ENCODE results near the gene CYTL1.

DNA sequence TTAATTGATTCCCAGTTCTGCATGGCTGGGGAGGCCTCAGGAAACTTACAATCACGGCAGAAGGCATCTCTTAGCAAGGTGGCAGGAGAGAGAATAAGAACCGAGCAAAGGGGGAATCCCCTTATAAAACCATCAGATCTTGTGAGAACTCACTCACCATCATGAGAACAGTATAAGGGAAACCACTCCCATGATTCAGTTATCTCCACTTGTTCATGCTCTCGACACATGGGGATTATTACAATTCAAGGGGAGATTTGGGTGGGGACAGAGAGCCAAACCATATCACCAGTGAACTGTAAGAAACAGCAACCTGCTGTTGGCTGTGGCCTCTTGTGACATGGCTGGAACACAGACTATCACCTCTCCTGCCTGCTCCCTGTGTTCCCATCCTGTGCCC, 7.1 kb upstream of the CYTL1 start:
- TF ChIP-seq, protein P1, sequence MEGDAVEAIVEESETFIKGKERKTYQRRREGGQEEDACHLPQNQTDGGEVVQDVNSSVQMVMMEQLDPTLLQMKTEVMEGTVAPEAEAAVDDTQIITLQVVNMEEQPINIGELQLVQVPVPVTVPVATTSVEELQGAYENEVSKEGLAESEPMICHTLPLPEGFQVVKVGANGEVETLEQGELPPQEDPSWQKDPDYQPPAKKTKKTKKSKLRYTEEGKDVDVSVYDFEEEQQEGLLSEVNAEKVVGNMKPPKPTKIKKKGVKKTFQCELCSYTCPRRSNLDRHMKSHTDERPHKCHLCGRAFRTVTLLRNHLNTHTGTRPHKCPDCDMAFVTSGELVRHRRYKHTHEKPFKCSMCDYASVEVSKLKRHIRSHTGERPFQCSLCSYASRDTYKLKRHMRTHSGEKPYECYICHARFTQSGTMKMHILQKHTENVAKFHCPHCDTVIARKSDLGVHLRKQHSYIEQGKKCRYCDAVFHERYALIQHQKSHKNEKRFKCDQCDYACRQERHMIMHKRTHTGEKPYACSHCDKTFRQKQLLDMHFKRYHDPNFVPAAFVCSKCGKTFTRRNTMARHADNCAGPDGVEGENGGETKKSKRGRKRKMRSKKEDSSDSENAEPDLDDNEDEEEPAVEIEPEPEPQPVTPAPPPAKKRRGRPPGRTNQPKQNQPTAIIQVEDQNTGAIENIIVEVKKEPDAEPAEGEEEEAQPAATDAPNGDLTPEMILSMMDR (IDR thresholded peaks at IDR 0.05): no peak
- TF ChIP-seq NFYB (CRISPR knock-in tag; conservative IDR thresholded peaks at IDR 0.05; ENCODE audit: low read depth): no peak
- TF ChIP-seq, protein P2, sequence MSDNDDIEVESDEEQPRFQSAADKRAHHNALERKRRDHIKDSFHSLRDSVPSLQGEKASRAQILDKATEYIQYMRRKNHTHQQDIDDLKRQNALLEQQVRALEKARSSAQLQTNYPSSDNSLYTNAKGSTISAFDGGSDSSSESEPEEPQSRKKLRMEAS (CRISPR knock-in tag; IDR thresholded peaks at IDR 0.05): no peak
- no peak for TF ChIP-seq TCF7 (CRISPR knock-in tag; IDR thresholded peaks at IDR 0.05; ENCODE audit: low read depth)
- no peak for TF ChIP-seq HMGA2 (CRISPR knock-in tag; IDR thresholded peaks at IDR 0.05)
- TF ChIP-seq, protein P3, sequence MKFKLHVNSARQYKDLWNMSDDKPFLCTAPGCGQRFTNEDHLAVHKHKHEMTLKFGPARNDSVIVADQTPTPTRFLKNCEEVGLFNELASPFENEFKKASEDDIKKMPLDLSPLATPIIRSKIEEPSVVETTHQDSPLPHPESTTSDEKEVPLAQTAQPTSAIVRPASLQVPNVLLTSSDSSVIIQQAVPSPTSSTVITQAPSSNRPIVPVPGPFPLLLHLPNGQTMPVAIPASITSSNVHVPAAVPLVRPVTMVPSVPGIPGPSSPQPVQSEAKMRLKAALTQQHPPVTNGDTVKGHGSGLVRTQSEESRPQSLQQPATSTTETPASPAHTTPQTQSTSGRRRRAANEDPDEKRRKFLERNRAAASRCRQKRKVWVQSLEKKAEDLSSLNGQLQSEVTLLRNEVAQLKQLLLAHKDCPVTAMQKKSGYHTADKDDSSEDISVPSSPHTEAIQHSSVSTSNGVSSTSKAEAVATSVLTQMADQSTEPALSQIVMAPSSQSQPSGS (CRISPR knock-in tag; IDR thresholded peaks at IDR 0.05; ENCODE audit: borderline replicate concordance, low read depth): no peak

All from WTC11 (cell line).